Memory B cell (primary cell): Measurements from ENCODE around the gene PTPRD.

ENCODE experiments used
- ATAC-seq: fragments of 150-1000 bp; cut with Tn5 transposase; 2 replicates; pipeline ENCODE4 v1.10.0; 2021; ENCODE audit warnings: low read depth, mild to moderate bottlenecking, moderate library complexity
- DNase-seq, 2 donors: peaks; one replicate each; pipeline ENCODE4 v3.0.0; 2022; ENCODE audit warnings: low spot score in 2 of 2
- H3K27ac Mint-ChIP-seq: one replicate; pipeline ENCODE4 v1.8.0; 2022; ENCODE audit warnings: mild to moderate bottlenecking, moderate library complexity, mixed read lengths
- H3K27me3 Mint-ChIP-seq: one replicate; pipeline ENCODE4 v1.8.0; 2022; ENCODE audit warnings: mixed read lengths
- H3K36me3 Mint-ChIP-seq: one replicate; pipeline ENCODE4 v1.8.0; 2022; ENCODE audit warnings: mild to moderate bottlenecking, mixed read lengths
- H3K4me1 Mint-ChIP-seq: one replicate; pipeline ENCODE4 v1.8.0; 2022; ENCODE audit warnings: mixed read lengths
- H3K4me3 Mint-ChIP-seq: one replicate; pipeline ENCODE4 v1.8.0; 2022; ENCODE audit warnings: mild to moderate bottlenecking, moderate library complexity, mixed read lengths
- H3K9me3 Mint-ChIP-seq: one replicate; pipeline ENCODE4 v1.8.0; 2022; ENCODE audit warnings: mixed read lengths

PTPRD gene

GRCh38 chr9:8651846-8652215 lies 1961.0 kb downstream of the PTPRD start:
- Mint-ChIP-seq H3K27ac (no peak overlapping the region), H3K4me3 (no peak overlapping the region), H3K27me3 (no peaks in the 10 kb centered on the region), H3K4me1 (no peaks in the 10 kb centered on the region), H3K9me3 (peaks cover 4% of the 10 kb centered on the region), H3K36me3 (no peaks in the 10 kb centered on the region)
- ATAC-seq (no peak), DNase-seq (no peak)

- Mint-ChIP-seq H3K9me3 (peaks cover 4% of the 10 kb centered on the region), H3K4me1 (no peaks in the 10 kb centered on the region), H3K27ac (no peak overlapping the region), H3K27me3 (no peaks in the 10 kb centered on the region), H3K4me3 (no peak overlapping the region), H3K36me3 (no peaks in the 10 kb centered on the region)
- DNase-seq (no peak), ATAC-seq (no peak)
Measured at GRCh38 chr9:8651070-8651845, 1961.5 kb downstream of the PTPRD start.

GRCh38 chr9:8649807-8650206 lies 1963.0 kb downstream of the PTPRD start:
- H3K36me3 Mint-ChIP-seq, result no peaks in the 10 kb centered on the region

GRCh38 chr9:8649160-8649559 lies 1963.6 kb downstream of the PTPRD start:
- H3K4me3 Mint-ChIP-seq, result no peak overlapping the region
- ATAC-seq (no peak), DNase-seq (no peak)

More at GRCh38 chr9:8649807-8650206, 1963.0 kb downstream of the PTPRD start:
- no peaks in the 10 kb centered on the region for H3K4me1 Mint-ChIP-seq
- ATAC-seq (no peak), DNase-seq (no peak)
- no peak overlapping the region for H3K4me3 Mint-ChIP-seq
- no peak overlapping the region for H3K27ac Mint-ChIP-seq
- H3K9me3 Mint-ChIP-seq, result peaks cover 4% of the 10 kb centered on the region
- no peaks in the 10 kb centered on the region for H3K27me3 Mint-ChIP-seq

GRCh38 chr9:8648271-8648845 lies 1964.4 kb downstream of the PTPRD start:
- no peaks in the 10 kb centered on the region for H3K36me3 Mint-ChIP-seq
- no peak for DNase-seq
- H3K27ac Mint-ChIP-seq, result no peak overlapping the region
- no peak for ATAC-seq
- no peak overlapping the region for H3K4me3 Mint-ChIP-seq
- H3K9me3 Mint-ChIP-seq, result peaks cover 2% of the 10 kb centered on the region
- no peaks in the 10 kb centered on the region for H3K4me1 Mint-ChIP-seq
- H3K27me3 Mint-ChIP-seq, result no peaks in the 10 kb centered on the region

More at GRCh38 chr9:8649160-8649559, 1963.6 kb downstream of the PTPRD start:
- Mint-ChIP-seq H3K27ac (no peak overlapping the region), H3K27me3 (no peaks in the 10 kb centered on the region), H3K36me3 (no peaks in the 10 kb centered on the region), H3K9me3 (peaks cover 4% of the 10 kb centered on the region), H3K4me1 (no peaks in the 10 kb centered on the region)

GRCh38 chr9:8647824-8648223 lies 1965.0 kb downstream of the PTPRD start:
- no peak for DNase-seq
- ATAC-seq, result no peak
- Mint-ChIP-seq H3K4me1 (no peaks in the 10 kb centered on the region), H3K36me3 (no peaks in the 10 kb centered on the region), H3K27ac (no peak overlapping the region), H3K4me3 (no peak overlapping the region), H3K9me3 (peaks cover 2% of the 10 kb centered on the region), H3K27me3 (no peaks in the 10 kb centered on the region)

- H3K9me3 Mint-ChIP-seq, result peaks cover 2% of the 10 kb centered on the region
- no peaks in the 10 kb centered on the region for H3K27me3 Mint-ChIP-seq
- DNase-seq (no peak), ATAC-seq (no peak)
- H3K36me3 Mint-ChIP-seq, result no peaks in the 10 kb centered on the region
- H3K4me1 Mint-ChIP-seq, result no peaks in the 10 kb centered on the region
- no peak overlapping the region for H3K4me3 Mint-ChIP-seq
- no peak overlapping the region for H3K27ac Mint-ChIP-seq
Measured at GRCh38 chr9:8644571-8644970, 1968.2 kb downstream of the PTPRD start.

GRCh38 chr9:8643896-8644295 lies 1968.9 kb downstream of the PTPRD start:
- Mint-ChIP-seq H3K27ac (no peak overlapping the region), H3K9me3 (peaks cover 2% of the 10 kb centered on the region), H3K27me3 (no peaks in the 10 kb centered on the region), H3K4me3 (no peak overlapping the region), H3K36me3 (no peaks in the 10 kb centered on the region), H3K4me1 (no peaks in the 10 kb centered on the region)
- DNase-seq (no peak), ATAC-seq (no peak)

GRCh38 chr9:8643464-8643863 lies 1969.3 kb downstream of the PTPRD start:
- H3K36me3 Mint-ChIP-seq, result no peaks in the 10 kb centered on the region
- ATAC-seq (no peak), DNase-seq (no peak)
- no peak overlapping the region for H3K4me3 Mint-ChIP-seq
- no peak overlapping the region for H3K27ac Mint-ChIP-seq
- H3K4me1 Mint-ChIP-seq, result no peaks in the 10 kb centered on the region
- H3K27me3 Mint-ChIP-seq, result no peaks in the 10 kb centered on the region
- peaks cover 2% of the 10 kb centered on the region for H3K9me3 Mint-ChIP-seq

- ATAC-seq, result no peak
- Mint-ChIP-seq H3K4me1 (no peaks in the 10 kb centered on the region), H3K27me3 (no peaks in the 10 kb centered on the region), H3K27ac (no peak overlapping the region), H3K36me3 (no peaks in the 10 kb centered on the region), H3K4me3 (no peak overlapping the region), H3K9me3 (no peaks in the 10 kb centered on the region)
- DNase-seq, result no peak
Measured at GRCh38 chr9:8640761-8641160, 1972.0 kb downstream of the PTPRD start.

- H3K27me3 Mint-ChIP-seq, result no peaks in the 10 kb centered on the region
- H3K9me3 Mint-ChIP-seq, result no peaks in the 10 kb centered on the region
- H3K4me3 Mint-ChIP-seq, result no peak overlapping the region
- DNase-seq (no peak), ATAC-seq (no peak)
- H3K27ac Mint-ChIP-seq, result no peak overlapping the region
- H3K36me3 Mint-ChIP-seq, result no peaks in the 10 kb centered on the region
- H3K4me1 Mint-ChIP-seq, result no peaks in the 10 kb centered on the region
Measured at GRCh38 chr9:8637626-8638025, 1975.2 kb downstream of the PTPRD start.

- no peak for ATAC-seq
- H3K4me1 Mint-ChIP-seq, result no peaks in the 10 kb centered on the region
Measured at GRCh38 chr9:8633784-8634183, 1979.0 kb downstream of the PTPRD start.

GRCh38 chr9:8632493-8632892 lies 1980.3 kb downstream of the PTPRD start:
- no peaks in the 10 kb centered on the region for H3K9me3 Mint-ChIP-seq
- no peaks in the 10 kb centered on the region for H3K36me3 Mint-ChIP-seq
- no peak overlapping the region for H3K4me3 Mint-ChIP-seq
- no peaks in the 10 kb centered on the region for H3K4me1 Mint-ChIP-seq
- no peak overlapping the region for H3K27ac Mint-ChIP-seq
- ATAC-seq (no peak), DNase-seq (no peak)
- no peaks in the 10 kb centered on the region for H3K27me3 Mint-ChIP-seq

More at GRCh38 chr9:8633784-8634183, 1979.0 kb downstream of the PTPRD start:
- DNase-seq, result no peak
- Mint-ChIP-seq H3K36me3 (no peaks in the 10 kb centered on the region), H3K27ac (no peak overlapping the region), H3K4me3 (no peak overlapping the region), H3K9me3 (no peaks in the 10 kb centered on the region), H3K27me3 (no peaks in the 10 kb centered on the region)

GRCh38 chr9:8628791-8629190 lies 1984.0 kb downstream of the PTPRD start:
- no peaks in the 10 kb centered on the region for H3K4me1 Mint-ChIP-seq
- no peak overlapping the region for H3K4me3 Mint-ChIP-seq
- H3K27ac Mint-ChIP-seq, result no peak overlapping the region
- no peaks in the 10 kb centered on the region for H3K27me3 Mint-ChIP-seq
- DNase-seq (no peak), ATAC-seq (no peak)
- no peaks in the 10 kb centered on the region for H3K36me3 Mint-ChIP-seq
- no peaks in the 10 kb centered on the region for H3K9me3 Mint-ChIP-seq
